A673 (cell line): Measurements from ENCODE around the gene SUN3. TPM values are rescaled to one million over a fixed set of nuclear protein-coding genes. Genes with fewer than 3 reads are reported as not detected.
"Not testable (repeated sequence)": the region's sequence is repeated elsewhere in the genome, so short reads cannot be mapped to it uniquely, and the experiment has no call there.

ENCODE experiments used
- BruUV-seq: library from RNA; stranded (reverse); fragments of 400-500 nt; replicated peaks from 2 replicates; lab custom pipeline; 2021; lab: Mats Ljungman, UMichigan
- CTCF ChIA-PET: fragments of 300-600 bp; sonication (Branson Sonifier 250); formaldehyde crosslinking; loops from one replicate; lab custom pipeline; 2022; ENCODE audit warnings: antibody characterized with exemption; lab: Charles Lee
- POLR2A ChIA-PET: fragments of 300-600 bp; sonication (Branson Sonifier 250); formaldehyde crosslinking; loops from one replicate; lab custom pipeline; 2022; ENCODE audit warnings: antibody characterized with exemption; ENCODE audit not compliant: low non-redundant PET; lab: Charles Lee
- DNase-seq: peaks from one replicate; pipeline ENCODE4 v3.0.0-alpha.2; 2015; ENCODE audit warnings: low spot score
- H3K27ac ChIP-seq: fragments of 200-600 bp; sonication (generic); 2 replicates; pipeline ENCODE4 v1.5.1; 2016; ENCODE audit warnings: mixed run types, low read depth, mild to moderate bottlenecking, mixed read lengths, antibody characterized with exemption, low read length; ENCODE audit not compliant: poor library complexity, severe bottlenecking
- H3K27me3 ChIP-seq: fragments of 200-600 bp; sonication (generic); replicated peaks from 2 replicates; pipeline ENCODE4 v1.6.1; 2017; ENCODE audit warnings: mixed run types, low read depth, mild to moderate bottlenecking, mixed read lengths, antibody characterized with exemption, low read length; ENCODE audit not compliant: insufficient read depth, poor library complexity
- H3K36me3 ChIP-seq: fragments of 200-600 bp; sonication (generic); 2 replicates; pipeline ENCODE4 v1.6.1; 2016; ENCODE audit warnings: mixed run types, mild to moderate bottlenecking, mixed read lengths, antibody characterized with exemption, low read length; ENCODE audit not compliant: insufficient read depth, poor library complexity, severe bottlenecking
- H3K4me1 ChIP-seq: fragments of 200-600 bp; sonication (generic); 2 replicates; pipeline ENCODE4 v1.6.1; 2017; ENCODE audit warnings: mixed run types, mild to moderate bottlenecking, mixed read lengths, antibody characterized with exemption, low read length; ENCODE audit not compliant: insufficient read depth, poor library complexity, severe bottlenecking
- H3K4me3 ChIP-seq: fragments of 200-600 bp; sonication (generic); 2 replicates; pipeline ENCODE4 v1.5.1; 2016; ENCODE audit warnings: low read depth, mixed run types, mild to moderate bottlenecking, mixed read lengths, low read length; ENCODE audit not compliant: poor library complexity, severe bottlenecking
- H3K9me3 ChIP-seq: fragments of 200-600 bp; sonication (generic); 2 replicates; pipeline ENCODE4 v1.6.1; 2016; ENCODE audit warnings: mixed run types, low read depth, mild to moderate bottlenecking, mixed read lengths, antibody characterized with exemption, low read length; ENCODE audit not compliant: poor library complexity, severe bottlenecking
- CTCF ChIP-seq: fragments of 300-800, 200-600 bp; sonication (generic); conservative IDR thresholded peaks from 2 replicates; pipeline ENCODE4 v1.5.1; 2017; ENCODE audit warnings: low read depth, mild to moderate bottlenecking, antibody characterized with exemption, low read length, moderate library complexity, mixed read lengths
- EZH2 ChIP-seq: fragments of 200-600 bp; sonication (generic); IDR thresholded peaks from 2 replicates; pipeline ENCODE4 v1.6.1; 2017; ENCODE audit warnings: borderline replicate concordance, low read depth, mild to moderate bottlenecking, mixed read lengths, antibody characterized with exemption, low read length; ENCODE audit not compliant: poor library complexity, severe bottlenecking
- intact Hi-C: fragments of 100-400 bp; cut with micrococcal nuclease; formaldehyde crosslinking; loops from one replicate; pipeline ENCODE4 v1.10.0; 2022; ENCODE audit not compliant: unreplicated experiment
- total RNA-seq: library from RNA; stranded (reverse); gene quantifications from 2 replicates; pipeline ENCODE4 v1.2.3, GENCODE V29; 2021

SUN3 gene
- total RNA-seq, 1 experiment from 2014 or later: not detected

- TF ChIP-seq EZH2: no peak
- TF ChIP-seq CTCF: no peak
- Histone ChIP-seq H3K36me3 (no peaks in the 10 kb centered on the region), H3K9me3 (no peaks in the 10 kb centered on the region), H3K4me1 (peaks cover 4% of the 10 kb centered on the region), H3K27ac (no peak overlapping the region), H3K4me3 (no peak overlapping the region), H3K27me3 (no peaks in the 10 kb centered on the region)
- intact Hi-C loops: loop anchor here (2.0 kb wide), 1 partner anchor 211 kb away; no protein-coding TSS in a partner anchor
- DNase-seq: no peak
- CTCF ChIA-PET: interaction anchor here (0.6 to 2.2 kb wide), 4 partner anchors 25 to 211 kb away, joined by 3 to 18 read pairs (median 6); no protein-coding TSS in a partner anchor
- BruUV-seq: no TSS peak
- POLR2A ChIA-PET: no interaction called here
These were observed 85.0 kb downstream of the SUN3 start for GRCh38 chr7:47943676-47944474.

- H3K27me3 ChIP-seq, POLR2A ChIA-PET, H3K4me3 ChIP-seq, DNase-seq, BruUV-seq, CTCF ChIA-PET, H3K27ac ChIP-seq, intact Hi-C loops, H3K9me3 ChIP-seq, H3K36me3 ChIP-seq, H3K4me1 ChIP-seq: not testable (repeated sequence)
These were observed 86.3 kb downstream of the SUN3 start for GRCh38 chr7:47942651-47943050.

- no TSS peak for BruUV-seq
- no peaks in the 10 kb centered on the region for H3K27me3 ChIP-seq
- DNase-seq: no peak
- intact Hi-C loops: no loop called here
- ChIA-PET POLR2A (no interaction called here), CTCF (no interaction called here)
- H3K36me3 ChIP-seq: no peaks in the 10 kb centered on the region
- H3K27ac ChIP-seq: no peak overlapping the region
- no peak overlapping the region for H3K4me3 ChIP-seq
- no peaks in the 10 kb centered on the region for H3K9me3 ChIP-seq
- peaks cover 4% of the 10 kb centered on the region for H3K4me1 ChIP-seq
- TF ChIP-seq CTCF: no peak
These were observed 86.8 kb downstream of the SUN3 start for GRCh38 chr7:47942132-47942531.
